Neural cell (in vitro differentiated cells): ENCODE data around the gene CBLB.

Experiments used
- EZH2 ChIP-seq: fragments of 200-600, 300-800 bp; shearing (Covaris generic), sonication (generic); IDR thresholded peaks from 2 replicates; pipeline ENCODE4 v1.6.1; 2014; ENCODE audit warnings: antibody characterized with exemption, low read length, borderline replicate concordance, mild to moderate bottlenecking; ENCODE audit not compliant: insufficient read depth, poor library complexity, severe bottlenecking
- POLR2AphosphoS5 ChIP-seq: IDR thresholded peaks from 2 replicates; pipeline ENCODE4 v1.6.1; 2012

GRCh38 chr3:105788593-105788992 lies 80.2 kb downstream of the CBLB start:
- TF ChIP-seq POLR2AphosphoS5 (no peak), EZH2 (no peak)
